Glutamatergic neuron (in vitro differentiated cells): Measurements from ENCODE around the gene STARD4. TPM values are rescaled to one million over a fixed set of nuclear protein-coding genes. Genes with fewer than 3 reads are reported as not detected.

ENCODE experiments used
- DNase-seq: peaks from one replicate; pipeline ENCODE4 v3.0.0; 2022
- H3K27ac Mint-ChIP-seq: one replicate; pipeline ENCODE4 v1.8.0; 2020; ENCODE audit warnings: mild to moderate bottlenecking, mixed read lengths, inconsistent platforms; ENCODE audit not compliant: unreplicated experiment
- H3K27me3 Mint-ChIP-seq: one replicate; pipeline ENCODE4 v1.8.0; 2020; ENCODE audit warnings: mild to moderate bottlenecking, moderate library complexity, mixed read lengths, inconsistent platforms; ENCODE audit not compliant: unreplicated experiment
- H3K36me3 Mint-ChIP-seq: one replicate; pipeline ENCODE4 v1.8.0; 2020; ENCODE audit warnings: mild to moderate bottlenecking, mixed read lengths, inconsistent platforms; ENCODE audit not compliant: unreplicated experiment
- H3K4me1 Mint-ChIP-seq: one replicate; pipeline ENCODE4 v1.8.0; 2020; ENCODE audit warnings: mild to moderate bottlenecking, low read depth, mixed read lengths, inconsistent platforms; ENCODE audit not compliant: unreplicated experiment
- H3K4me3 Mint-ChIP-seq: one replicate; pipeline ENCODE4 v1.8.0; 2020; ENCODE audit warnings: mild to moderate bottlenecking, mixed read lengths, inconsistent platforms; ENCODE audit not compliant: unreplicated experiment
- H3K9me3 Mint-ChIP-seq: one replicate; pipeline ENCODE4 v1.8.0; 2020; ENCODE audit warnings: mild to moderate bottlenecking, moderate library complexity, mixed read lengths, inconsistent platforms; ENCODE audit not compliant: unreplicated experiment
- total RNA-seq: library from RNA; stranded (reverse); fragmentation: NEBNext Ultra II Directional; extraction: Animal tissue kit (Norgen Biotek cat#: 25700); gene quantifications from one replicate; pipeline ENCODE4 v1.2.1, GENCODE V29; 2021; ENCODE audit not compliant: unreplicated experiment
- TF ChIP-seq, protein P1 (sequence below): fragments of 200-600 bp; sonication (generic); IDR thresholded peaks from one replicate; pipeline ENCODE4 v1.5.0; 2021; ENCODE audit not compliant: partially characterized antibody, unreplicated experiment

STARD4 gene
- total RNA-seq, 1 donor from 2014 or later, result 71.2 TPM

DNA sequence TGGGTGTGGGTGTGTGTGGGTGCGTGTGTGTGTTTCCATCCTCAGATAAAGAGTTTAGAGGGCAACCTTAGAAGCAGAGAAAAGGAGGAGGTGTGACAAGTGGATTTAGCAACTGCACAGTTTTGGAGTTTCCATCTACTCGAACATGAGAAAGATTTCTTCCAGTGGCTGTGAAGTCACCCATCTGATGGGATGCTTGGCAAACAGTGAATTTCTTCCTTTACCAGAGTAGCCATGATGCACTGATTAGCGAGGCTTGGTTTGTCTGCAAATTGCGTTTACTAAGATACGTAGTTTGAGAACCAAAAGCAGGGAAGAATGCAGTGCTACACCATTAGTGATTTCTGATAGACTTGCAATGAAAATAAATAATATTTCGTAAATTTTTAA lies 791 bp upstream of the STARD4 start:
- DNase-seq, result no peak
- Mint-ChIP-seq H3K9me3 (peaks cover 6% of the 10 kb centered on the region), H3K4me3 (peak overlapping the region; percentile 100), H3K36me3 (no peaks in the 10 kb centered on the region), H3K27me3 (peaks cover 6% of the 10 kb centered on the region), H3K27ac (peak overlapping the region; percentile 79), H3K4me1 (peaks cover 26% of the 10 kb centered on the region)
- TF ChIP-seq, protein P1, sequence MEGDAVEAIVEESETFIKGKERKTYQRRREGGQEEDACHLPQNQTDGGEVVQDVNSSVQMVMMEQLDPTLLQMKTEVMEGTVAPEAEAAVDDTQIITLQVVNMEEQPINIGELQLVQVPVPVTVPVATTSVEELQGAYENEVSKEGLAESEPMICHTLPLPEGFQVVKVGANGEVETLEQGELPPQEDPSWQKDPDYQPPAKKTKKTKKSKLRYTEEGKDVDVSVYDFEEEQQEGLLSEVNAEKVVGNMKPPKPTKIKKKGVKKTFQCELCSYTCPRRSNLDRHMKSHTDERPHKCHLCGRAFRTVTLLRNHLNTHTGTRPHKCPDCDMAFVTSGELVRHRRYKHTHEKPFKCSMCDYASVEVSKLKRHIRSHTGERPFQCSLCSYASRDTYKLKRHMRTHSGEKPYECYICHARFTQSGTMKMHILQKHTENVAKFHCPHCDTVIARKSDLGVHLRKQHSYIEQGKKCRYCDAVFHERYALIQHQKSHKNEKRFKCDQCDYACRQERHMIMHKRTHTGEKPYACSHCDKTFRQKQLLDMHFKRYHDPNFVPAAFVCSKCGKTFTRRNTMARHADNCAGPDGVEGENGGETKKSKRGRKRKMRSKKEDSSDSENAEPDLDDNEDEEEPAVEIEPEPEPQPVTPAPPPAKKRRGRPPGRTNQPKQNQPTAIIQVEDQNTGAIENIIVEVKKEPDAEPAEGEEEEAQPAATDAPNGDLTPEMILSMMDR, result no peak

DNA sequence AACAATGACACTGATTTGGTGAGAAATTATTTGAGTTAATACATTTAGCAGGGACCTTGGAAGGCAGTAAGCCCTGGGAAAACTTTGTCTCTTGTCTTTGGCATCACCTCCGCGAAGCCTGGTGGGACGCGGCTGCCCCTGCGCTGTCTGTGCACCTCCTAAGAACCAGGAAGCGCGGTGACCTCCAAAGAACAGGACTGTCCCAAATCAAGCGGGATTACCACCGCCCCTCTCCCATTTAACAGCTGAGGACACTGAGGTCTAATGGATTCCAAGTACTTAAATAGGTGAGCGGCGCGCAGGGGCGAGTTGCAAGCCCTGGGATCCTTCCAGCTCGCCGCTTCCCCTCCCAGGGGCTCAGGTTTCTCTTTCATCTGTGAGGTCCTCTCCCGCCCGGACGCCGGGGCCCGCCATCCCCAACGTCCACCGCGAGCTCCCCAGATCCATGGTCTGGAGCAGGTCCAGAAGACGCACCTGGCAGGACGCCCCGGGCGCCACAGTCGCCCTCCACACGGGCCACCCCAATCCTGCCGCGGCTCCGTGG lies 432 bp downstream of the STARD4 start:
- H3K4me1 Mint-ChIP-seq, result peaks cover 30% of the 10 kb centered on the region

GRCh38 chr5:111511174-111511830 lies 1.0 kb downstream of the STARD4 start:
- no peaks in the 10 kb centered on the region for H3K36me3 Mint-ChIP-seq
- peaks cover 6% of the 10 kb centered on the region for H3K9me3 Mint-ChIP-seq
- no peak for DNase-seq
- H3K27ac Mint-ChIP-seq, result peak overlapping the region; percentile 44
- H3K4me1 Mint-ChIP-seq, result peaks cover 30% of the 10 kb centered on the region
- H3K4me3 Mint-ChIP-seq, result peak overlapping the region; percentile 100
- peaks cover 6% of the 10 kb centered on the region for H3K27me3 Mint-ChIP-seq
- TF ChIP-seq, protein P1, result no peak

More for the DNA sequence above, 432 bp downstream of the STARD4 start:
- Mint-ChIP-seq H3K36me3 (no peaks in the 10 kb centered on the region), H3K27me3 (peaks cover 6% of the 10 kb centered on the region), H3K4me3 (peak overlapping the region; percentile 100), H3K9me3 (peaks cover 6% of the 10 kb centered on the region), H3K27ac (peak overlapping the region; percentile 82)
- no peak for DNase-seq
- TF ChIP-seq, protein P1, result no peak

- peaks cover 28% of the 10 kb centered on the region for H3K4me1 Mint-ChIP-seq
- H3K36me3 Mint-ChIP-seq, result no peaks in the 10 kb centered on the region
- H3K27me3 Mint-ChIP-seq, result peaks cover 6% of the 10 kb centered on the region
- no peak for DNase-seq
- TF ChIP-seq, protein P1, result no peak
- peak overlapping the region; percentile 100 for H3K4me3 Mint-ChIP-seq
- H3K9me3 Mint-ChIP-seq, result peaks cover 6% of the 10 kb centered on the region
- H3K27ac Mint-ChIP-seq, result no peak overlapping the region
Observed at GRCh38 chr5:111509119-111509518, 3.2 kb downstream of the STARD4 start.

- TF ChIP-seq, protein P1, result no peak
- Mint-ChIP-seq H3K9me3 (no peaks in the 10 kb centered on the region), H3K36me3 (no peaks in the 10 kb centered on the region)
Observed at GRCh38 chr5:111507276-111507675, 5.1 kb downstream of the STARD4 start.

More at GRCh38 chr5:111507276-111507675, 5.1 kb downstream of the STARD4 start:
- Mint-ChIP-seq H3K27ac (no peak overlapping the region), H3K27me3 (peaks cover 2% of the 10 kb centered on the region), H3K4me3 (no peak overlapping the region), H3K4me1 (peaks cover 17% of the 10 kb centered on the region)
- DNase-seq, result no peak
